Cerebellar cortex (tissue), 1 donor: ENCODE data around the gene IL13RA1.
"Not testable (repeated sequence)": the region's sequence is repeated elsewhere in the genome, so short reads cannot be mapped to it uniquely, and the experiment has no call there.

Experiments
- DNase-seq: peaks from one replicate; pipeline ENCODE4 v3.0.0-alpha.2; 2015; ENCODE audit warnings: low spot score

Gene IL13RA1

GRCh38 chrX:118729042-118729652 lies 1.7 kb downstream of the IL13RA1 start:
- DNase-seq: no peak

DNA sequence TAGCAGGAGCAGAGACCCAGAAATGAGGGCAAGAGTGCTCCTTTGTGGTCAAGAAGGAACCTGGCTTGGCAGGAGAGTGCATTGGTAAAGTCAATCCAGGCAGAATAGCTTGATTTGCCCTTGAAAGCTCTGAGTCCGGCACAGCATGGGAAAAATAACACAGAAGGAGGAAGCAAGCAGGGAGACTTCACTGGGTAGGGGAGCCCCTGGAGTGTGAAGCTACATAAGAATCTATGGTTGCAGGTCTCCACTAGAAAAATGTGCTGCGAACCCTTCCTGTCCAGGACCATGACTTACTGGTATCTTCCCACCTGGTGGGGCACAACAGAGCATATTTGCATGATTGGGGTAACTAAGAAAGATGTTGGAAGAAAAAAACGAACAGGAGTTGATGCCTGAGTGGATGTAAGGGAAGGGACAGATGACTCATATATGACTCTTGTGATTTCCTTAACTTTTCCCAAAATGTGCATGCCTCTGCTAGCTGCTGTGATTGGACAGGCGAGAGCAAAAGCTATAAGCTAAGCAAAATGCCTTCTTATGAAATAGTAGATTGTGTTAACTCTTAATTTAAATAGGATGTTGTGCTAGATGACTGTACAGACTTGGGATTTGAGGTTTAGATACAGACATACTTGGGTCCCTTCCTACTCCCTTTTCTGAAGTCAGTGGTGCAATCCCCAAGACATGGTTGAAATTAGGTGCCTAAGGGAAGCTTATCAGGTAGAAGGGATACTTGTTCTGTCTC lies 3.3 kb downstream of the IL13RA1 start:
- DNase-seq: no peak

GRCh38 chrX:118732551-118732950 lies 5.1 kb downstream of the IL13RA1 start:
- DNase-seq: not testable (repeated sequence)

- DNase-seq: no peak
Observed at GRCh38 chrX:118734909-118735308, 7.5 kb downstream of the IL13RA1 start.

DNA sequence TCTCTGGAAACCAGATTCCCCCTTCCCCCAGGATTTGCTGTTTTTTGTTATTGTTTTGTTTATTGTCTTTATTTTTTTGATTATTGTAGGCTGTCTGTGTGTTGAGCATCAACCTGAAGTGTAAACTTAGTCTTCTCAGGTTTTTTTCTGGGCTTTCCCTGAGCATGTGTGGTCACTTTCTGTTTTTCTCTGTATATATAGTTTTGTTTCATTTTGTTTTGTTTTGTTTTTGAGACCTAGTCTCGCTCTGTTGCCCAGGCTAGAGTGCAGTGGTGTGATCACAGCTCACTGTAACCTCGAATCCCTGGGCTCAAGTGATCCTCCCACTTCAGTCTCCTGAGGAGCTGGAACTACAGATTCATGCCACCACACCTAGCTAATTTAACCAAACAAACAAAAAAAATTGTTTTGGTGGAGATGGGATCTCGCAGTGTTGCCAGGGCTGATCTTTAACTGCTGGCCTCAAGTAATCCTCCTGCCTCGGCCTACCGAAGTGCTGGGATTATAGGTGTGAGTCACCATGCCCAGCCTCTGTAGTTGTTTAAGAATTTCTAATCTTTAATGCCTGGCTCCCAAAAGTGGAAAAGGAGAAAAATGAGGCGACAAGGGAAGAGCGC lies 9.1 kb downstream of the IL13RA1 start:
- DNase-seq: no peak

DNA sequence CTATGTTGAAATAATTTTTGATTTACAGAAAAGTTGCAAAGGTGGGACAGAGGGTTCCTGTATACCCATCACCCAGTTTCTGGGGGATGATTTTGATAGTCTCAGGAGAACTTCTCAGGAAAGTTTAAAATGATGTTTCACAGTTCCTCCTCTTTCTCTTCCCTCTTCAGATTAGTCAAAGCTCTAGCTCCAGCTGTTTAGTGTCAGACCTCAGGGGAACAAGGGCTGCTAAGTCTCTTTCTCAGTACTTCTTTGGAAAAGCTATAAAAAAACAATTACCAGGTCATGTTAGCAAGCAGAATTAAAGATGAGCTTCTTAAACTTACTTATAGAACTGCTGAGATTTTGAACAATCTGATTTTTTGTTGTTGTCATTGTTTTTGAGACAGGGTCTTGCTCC lies 12.2 kb downstream of the IL13RA1 start:
- DNase-seq: no peak

GRCh38 chrX:118740276-118740889 lies 13.0 kb downstream of the IL13RA1 start:
- DNase-seq: no peak

DNA sequence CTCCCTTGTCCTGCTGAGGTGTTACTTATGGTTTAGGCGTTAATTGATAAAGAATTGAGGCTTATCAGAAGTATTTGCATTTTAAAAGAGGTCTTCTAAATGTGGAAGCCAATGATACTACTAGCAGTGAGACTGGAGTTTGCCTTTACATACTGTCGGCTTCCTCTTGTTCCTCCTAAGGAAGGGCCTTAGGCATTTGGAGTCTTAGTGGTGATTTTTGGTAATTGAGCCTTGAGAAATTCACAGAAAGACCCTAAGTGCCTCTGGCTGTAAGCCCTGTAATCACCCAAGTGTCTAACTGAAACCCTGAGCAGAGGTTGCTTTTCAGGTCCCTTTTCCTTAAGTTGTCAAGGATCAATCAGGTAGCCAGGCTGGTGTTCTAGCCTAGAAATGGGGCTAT lies 14.8 kb downstream of the IL13RA1 start:
- no peak for DNase-seq

- DNase-seq: no peak
Observed at GRCh38 chrX:118745570-118745969, 18.2 kb downstream of the IL13RA1 start.

GRCh38 chrX:118751950-118752783 lies 24.8 kb downstream of the IL13RA1 start:
- no peak for DNase-seq

DNA sequence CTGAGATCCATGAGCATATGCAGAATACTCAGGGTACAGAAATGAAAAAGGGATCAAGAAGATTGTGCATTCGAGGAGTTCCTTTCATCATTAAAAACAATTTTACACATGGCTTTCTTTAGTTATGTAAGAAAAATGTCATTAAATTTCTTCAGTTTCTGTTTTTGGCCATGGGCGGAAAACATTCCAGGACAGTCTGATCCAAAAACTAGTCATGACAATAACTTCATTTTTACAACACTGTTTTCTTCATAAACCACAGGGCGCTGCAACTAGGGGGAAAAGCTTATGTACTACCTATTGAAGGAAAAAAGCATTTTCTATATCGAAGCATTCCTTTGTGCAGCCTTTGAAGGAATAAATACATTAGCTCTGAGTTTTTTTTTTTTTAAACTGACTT lies 28.2 kb downstream of the IL13RA1 start:
- no peak for DNase-seq

DNA sequence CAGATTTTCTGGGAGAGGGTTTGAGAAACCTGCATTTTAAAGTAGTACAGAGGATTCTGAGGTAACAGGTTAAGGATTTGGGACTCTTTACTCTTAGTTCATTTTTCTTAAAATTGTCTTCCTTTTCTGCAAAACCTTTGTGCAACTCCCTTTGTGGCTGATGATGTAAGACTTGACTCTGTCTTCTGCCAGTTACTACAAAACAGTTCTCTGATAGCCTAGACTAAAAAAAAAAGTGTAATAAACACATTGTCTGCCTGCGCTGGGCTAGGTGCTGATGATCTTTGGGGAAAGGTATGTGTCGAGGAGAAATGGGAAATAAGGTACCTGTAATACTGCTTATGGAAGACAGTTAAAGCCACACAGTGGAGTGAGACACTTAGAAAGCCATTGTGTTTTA lies 28.7 kb downstream of the IL13RA1 start:
- no peak for DNase-seq

GRCh38 chrX:118758511-118758910 lies 31.1 kb downstream of the IL13RA1 start:
- DNase-seq: no peak

GRCh38 chrX:118760025-118760424 lies 32.6 kb downstream of the IL13RA1 start:
- DNase-seq: no peak

GRCh38 chrX:118761939-118762707 lies 34.7 kb downstream of the IL13RA1 start:
- peak; percentile 10 for DNase-seq

- DNase-seq: no peak
Observed at GRCh38 chrX:118763489-118763888, 36.1 kb downstream of the IL13RA1 start.

DNA sequence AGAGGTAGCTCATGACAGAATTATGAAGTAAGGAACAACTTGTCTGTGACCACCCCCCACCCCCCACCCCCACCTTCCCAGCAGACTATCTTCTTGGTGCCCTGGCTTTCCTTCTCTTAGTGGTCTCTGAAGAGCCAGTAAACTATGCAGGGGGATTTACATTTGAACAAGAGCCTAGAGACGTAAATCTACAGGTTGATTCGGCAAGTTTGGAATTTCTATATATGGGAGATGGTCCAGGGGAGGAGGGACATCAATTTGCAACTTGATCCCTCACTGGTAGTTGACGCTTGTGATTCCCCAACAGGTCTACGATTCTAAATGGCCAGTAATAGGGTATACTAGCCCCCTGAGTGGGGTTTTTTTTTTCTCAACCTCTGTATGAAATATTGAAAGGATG lies 36.7 kb downstream of the IL13RA1 start:
- DNase-seq: no peak

DNA sequence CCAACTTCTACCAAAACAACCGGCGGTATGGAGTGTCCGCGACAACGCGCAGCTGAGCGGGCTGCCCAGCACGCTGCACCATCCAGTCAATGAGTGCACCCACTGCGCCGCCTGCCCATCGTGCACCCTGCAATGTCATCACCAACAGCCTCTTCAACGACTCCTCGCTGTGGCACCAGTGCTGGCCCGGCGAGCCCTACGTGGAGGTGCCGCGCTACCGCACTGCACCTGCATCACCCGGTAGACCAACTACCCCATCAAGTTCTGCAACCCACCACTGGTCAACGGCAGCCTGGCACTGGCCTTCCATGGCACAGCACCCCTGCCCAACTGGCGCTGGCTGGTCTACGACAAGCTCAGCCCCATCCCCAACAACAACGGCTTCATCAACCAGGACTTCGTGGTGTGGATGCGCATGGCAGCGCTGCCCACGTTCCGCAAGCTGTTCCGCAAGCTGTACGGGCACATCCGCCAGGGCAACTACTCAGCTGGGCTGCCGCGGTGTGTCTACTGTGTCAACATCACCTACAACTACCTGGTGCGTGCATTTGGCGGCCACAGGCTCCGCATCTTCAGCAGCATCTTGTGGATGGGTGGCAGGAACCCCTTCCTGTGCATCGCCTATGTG lies 42.8 kb downstream of the IL13RA1 start:
- no peak for DNase-seq

DNA sequence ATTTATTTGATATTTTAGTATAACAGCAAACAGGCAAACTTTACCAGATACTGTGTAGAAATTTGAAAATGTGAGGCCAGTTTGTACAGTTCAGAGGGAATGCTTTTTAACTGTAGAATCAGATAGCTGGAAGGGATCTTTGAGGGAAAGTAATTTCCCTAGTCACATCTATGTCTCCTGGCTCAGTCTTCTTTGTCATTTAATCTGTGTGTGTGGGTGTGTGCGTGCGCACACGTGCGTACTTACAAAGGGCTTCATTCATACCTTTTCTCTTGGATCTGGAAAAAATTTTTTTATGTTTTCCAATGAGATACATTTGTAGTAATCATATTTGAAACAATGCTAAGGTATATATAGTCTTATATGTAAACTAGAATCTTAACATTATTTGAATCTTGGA lies 44.6 kb downstream of the IL13RA1 start:
- DNase-seq: no peak

GRCh38 chrX:118773782-118774181 lies 46.4 kb downstream of the IL13RA1 start:
- no peak for DNase-seq

DNA sequence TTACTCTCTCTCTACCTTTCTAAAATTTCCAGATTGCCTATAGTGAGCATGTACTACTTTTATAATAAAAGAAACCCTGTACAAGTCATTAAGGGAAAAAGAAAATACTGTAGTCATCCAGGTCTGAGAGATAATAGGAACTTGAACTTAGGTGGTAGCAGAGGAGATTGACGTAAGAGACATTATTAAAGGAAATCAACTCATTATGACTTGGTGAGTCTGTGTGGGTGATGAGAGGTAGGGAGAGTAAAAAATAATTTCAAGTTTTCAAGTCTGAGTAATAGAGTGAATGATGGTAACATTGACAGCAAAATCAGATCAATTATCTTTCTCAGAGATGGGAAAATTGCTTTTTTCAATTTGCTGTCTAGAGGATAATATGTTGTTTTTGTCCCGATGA lies 52.2 kb downstream of the IL13RA1 start:
- DNase-seq: no peak
